Upper lobe of left lung (tissue), 6 donors: Measurements from ENCODE around the gene GNG5. TPM values are rescaled to one million over a fixed set of nuclear protein-coding genes. Genes with fewer than 3 reads are reported as not detected.
A peak's percentile ranks its signal among the peaks of the same experiment; 100 is the strongest.

Experiments
- ATAC-seq, 2 donors: fragments of 200-7000 bp; cut with Tn5 transposase; one replicate each; pipeline ENCODE4 v1.9.1; 2022; ENCODE audit warnings: mild to moderate bottlenecking in 2 of 2, moderate library complexity in 2 of 2; ENCODE audit not compliant: low FRiP score in 2 of 2
- DNase-seq, 2 donors: peaks; one replicate each; pipeline ENCODE4 v3.0.0-alpha.2; 2019 to 2020
- H3K27ac ChIP-seq, 4 donors: fragments of 200-600 bp; sonication (generic); one replicate each; pipeline ENCODE4 v1.5.1; 2016 to 2019
- H3K27me3 ChIP-seq, 4 donors: fragments of 200-600 bp; sonication (generic); one replicate each; pipeline ENCODE4 v1.5.1; 2017 to 2019
- H3K36me3 ChIP-seq, 4 donors: fragments of 200-600 bp; sonication (generic); one replicate each; pipeline ENCODE4 v1.5.1; 2016 to 2019
- H3K4me1 ChIP-seq, 4 donors: fragments of 200-600 bp; sonication (generic); one replicate each; pipeline ENCODE4 v1.5.1; 2018 to 2019
- H3K4me3 ChIP-seq, 4 donors: fragments of 200-600 bp; sonication (generic); one replicate each; pipeline ENCODE4 v1.5.1; 2017 to 2019; ENCODE audit warnings: mild to moderate bottlenecking in 2 of 4, moderate library complexity in 1 of 4
- H3K9me3 ChIP-seq, 4 donors: fragments of 200-600 bp; sonication (generic); one replicate each; pipeline ENCODE4 v1.5.1; 2018 to 2019
- EP300 ChIP-seq, 4 donors: sonication (generic); formaldehyde crosslinking; IDR thresholded peaks; one replicate each; pipeline ENCODE4 v1.5.1; 2017; ENCODE audit warnings: antibody characterized with exemption in 4 of 4, control low read depth in 2 of 4
- POLR2A ChIP-seq, 4 donors: fragments of 450-650 bp; IDR thresholded peaks; one replicate each; pipeline ENCODE4 v1.5.1; 2016 to 2017; ENCODE audit warnings: antibody characterized with exemption in 4 of 4, mild to moderate bottlenecking in 2 of 4
- POLR2AphosphoS5 ChIP-seq, 2 donors: sonication (generic); formaldehyde crosslinking; IDR thresholded peaks; one replicate each; pipeline ENCODE4 v1.5.1; 2017; ENCODE audit warnings: antibody characterized with exemption in 2 of 2
- whole genome bisulfite sequencing, 2 donors: methylation state at CpG; one replicate each; pipeline ENCODE4 v1.1.5; 2017 to 2018; 5-methylcytosine and 5-hydroxymethylcytosine counted together
- total RNA-seq, 6 donors: library from RNA; depleted of rRNA in 4 of 6; stranded (reverse); fragments of >200 nt in 4 of 6; gene quantifications; one replicate each; pipeline versions ENCODE4 v1.1.0 to v1.2.1, GENCODE V29; 2016 to 2021
- TF ChIP-seq, protein P1 (sequence below), 6 experiments: fragments of 450-650 bp in 4 of 6; fragments of 200-600 bp in 2 of 6; sonication (generic) in 2 of 6; IDR thresholded peaks; one replicate each; pipeline ENCODE4 v1.5.1; 2016 to 2019; ENCODE audit warnings: antibody characterized with exemption in 6 of 6
- donor health status: DM: no; HTN: no; CAD: no; lungs with moderate emphysema.
- donor health status: DM: no; HTN: yes; CAD: no; lungs with severe emphysema.

The GNG5 gene
- total RNA-seq, 6 donors from 2014 or later, result 54.5 to 151 (median 102) TPM

DNA sequence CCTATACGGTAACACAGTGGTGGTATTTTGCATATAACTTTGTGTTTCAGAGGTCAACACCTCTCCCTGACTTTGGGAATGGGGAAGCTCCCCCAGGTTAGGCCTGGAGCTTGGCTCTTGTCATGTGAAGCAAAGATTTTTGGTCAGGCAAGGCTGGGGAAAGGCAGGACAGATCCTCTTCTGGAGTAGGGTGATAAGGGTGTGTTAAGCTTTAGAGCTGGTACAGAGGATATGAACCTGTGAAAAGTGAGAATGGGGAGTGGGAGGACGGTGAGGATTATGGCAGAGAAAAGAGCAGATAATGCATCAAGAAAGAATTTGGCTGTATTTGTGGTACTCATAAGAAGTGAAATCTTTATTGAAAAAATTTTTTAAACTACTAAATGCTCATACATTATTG is 25.1 kb downstream of the GNG5 start:
- no peak overlapping the region for H3K4me3 ChIP-seq
- ATAC-seq (no peak), DNase-seq (no peak)
- H3K36me3 ChIP-seq, result peaks cover 0 to 42% (median 16%) of the 10 kb centered on the region in 4 donors
- H3K4me1 ChIP-seq, result peaks cover 17 to 30% (median 19%) of the 10 kb centered on the region in 4 donors
- H3K27me3 ChIP-seq, result no peaks in the 10 kb centered on the region
- no peak overlapping the region for H3K27ac ChIP-seq
- peaks cover 0 to 6% (median 0%) of the 10 kb centered on the region in 4 donors for H3K9me3 ChIP-seq
- WGBS, 2 donors, result 91 to 94% methylated on average over 2 of the region's 2 CpGs
- no peak for TF ChIP-seq POLR2AphosphoS5 (IDR thresholded peaks at IDR 0.05)
- TF ChIP-seq, protein P1, sequence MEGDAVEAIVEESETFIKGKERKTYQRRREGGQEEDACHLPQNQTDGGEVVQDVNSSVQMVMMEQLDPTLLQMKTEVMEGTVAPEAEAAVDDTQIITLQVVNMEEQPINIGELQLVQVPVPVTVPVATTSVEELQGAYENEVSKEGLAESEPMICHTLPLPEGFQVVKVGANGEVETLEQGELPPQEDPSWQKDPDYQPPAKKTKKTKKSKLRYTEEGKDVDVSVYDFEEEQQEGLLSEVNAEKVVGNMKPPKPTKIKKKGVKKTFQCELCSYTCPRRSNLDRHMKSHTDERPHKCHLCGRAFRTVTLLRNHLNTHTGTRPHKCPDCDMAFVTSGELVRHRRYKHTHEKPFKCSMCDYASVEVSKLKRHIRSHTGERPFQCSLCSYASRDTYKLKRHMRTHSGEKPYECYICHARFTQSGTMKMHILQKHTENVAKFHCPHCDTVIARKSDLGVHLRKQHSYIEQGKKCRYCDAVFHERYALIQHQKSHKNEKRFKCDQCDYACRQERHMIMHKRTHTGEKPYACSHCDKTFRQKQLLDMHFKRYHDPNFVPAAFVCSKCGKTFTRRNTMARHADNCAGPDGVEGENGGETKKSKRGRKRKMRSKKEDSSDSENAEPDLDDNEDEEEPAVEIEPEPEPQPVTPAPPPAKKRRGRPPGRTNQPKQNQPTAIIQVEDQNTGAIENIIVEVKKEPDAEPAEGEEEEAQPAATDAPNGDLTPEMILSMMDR (IDR thresholded peaks at IDR 0.05), result no peak
- no peak for TF ChIP-seq EP300 (IDR thresholded peaks at IDR 0.05)
- no peak for TF ChIP-seq POLR2A (IDR thresholded peaks at IDR 0.05)

DNA sequence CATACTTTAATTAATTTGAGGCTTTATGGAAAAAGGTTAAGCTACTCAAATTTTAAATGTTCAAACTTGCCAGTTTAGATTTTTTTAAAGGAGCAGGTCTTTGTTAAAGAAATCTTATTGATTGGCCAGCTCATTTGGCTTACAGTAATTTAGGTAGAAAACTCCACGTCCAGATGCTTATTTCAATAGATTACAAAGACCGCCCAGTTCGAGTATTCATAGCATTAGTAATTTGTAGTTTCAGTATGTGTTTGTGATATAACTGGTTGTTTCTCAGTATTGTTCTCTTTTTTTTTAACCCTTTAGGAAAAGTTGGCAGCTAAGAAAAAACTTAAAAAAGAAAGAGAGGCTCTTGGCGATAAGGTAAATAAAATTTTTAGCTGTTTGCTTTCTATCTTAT is 25.7 kb downstream of the GNG5 start:
- H3K27me3 ChIP-seq, result no peaks in the 10 kb centered on the region
- no peak for ATAC-seq
- no peak for DNase-seq
- H3K27ac ChIP-seq, result no peak overlapping the region
- peak overlapping the region in 3 of 4 donors; percentile 60 to 83 (median 66) for H3K4me3 ChIP-seq
- H3K9me3 ChIP-seq, result peaks cover 0 to 6% (median 0%) of the 10 kb centered on the region in 4 donors
- peaks cover 17 to 30% (median 19%) of the 10 kb centered on the region in 4 donors for H3K4me1 ChIP-seq
- peaks cover 0 to 42% (median 14%) of the 10 kb centered on the region in 4 donors for H3K36me3 ChIP-seq
- TF ChIP-seq POLR2AphosphoS5 (IDR thresholded peaks at IDR 0.05) (no peak), POLR2A (IDR thresholded peaks at IDR 0.05) (no peak), EP300 (IDR thresholded peaks at IDR 0.05) (no peak)
- TF ChIP-seq, protein P1 (IDR thresholded peaks at IDR 0.05), result no peak
- WGBS, 2 donors, result 78 to 84% methylated on average over 4 of the region's 4 CpGs

DNA sequence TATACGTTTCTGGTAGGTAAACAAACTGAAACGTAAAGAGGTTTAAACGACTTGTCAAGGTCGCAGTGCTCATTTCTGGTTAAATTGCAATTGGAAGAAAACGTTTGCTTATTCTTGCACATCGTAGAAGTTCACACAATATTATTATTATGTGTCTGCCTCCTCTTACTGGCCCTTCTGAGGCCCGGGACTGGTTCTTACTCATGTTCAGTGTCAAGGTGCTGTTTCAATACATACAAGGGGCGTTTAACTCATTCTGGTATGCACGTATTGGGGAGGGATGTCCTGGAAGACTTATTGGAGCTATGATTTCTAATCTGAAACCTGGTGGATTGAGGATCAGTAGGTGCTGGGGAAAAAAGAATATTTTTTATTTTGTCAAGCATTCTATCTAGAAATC is 26.4 kb downstream of the GNG5 start:
- no peak for DNase-seq
- 4 to 8% methylated on average over 9 of the region's 9 CpGs for WGBS, 2 donors
- H3K9me3 ChIP-seq, result peaks cover 0 to 6% (median 0%) of the 10 kb centered on the region in 4 donors
- peaks cover 17 to 30% (median 19%) of the 10 kb centered on the region in 4 donors for H3K4me1 ChIP-seq
- peak overlapping the region; percentile 58 to 83 (median 63) for H3K4me3 ChIP-seq
- TF ChIP-seq, protein P1 (IDR thresholded peaks at IDR 0.05), result no peak
- TF ChIP-seq POLR2AphosphoS5 (IDR thresholded peaks at IDR 0.05), result no peak
- no peak for TF ChIP-seq POLR2A (IDR thresholded peaks at IDR 0.05)
- no peak for TF ChIP-seq EP300 (IDR thresholded peaks at IDR 0.05)
- no peak for ATAC-seq
- no peaks in the 10 kb centered on the region for H3K27me3 ChIP-seq
- H3K27ac ChIP-seq, result peak overlapping the region; percentile 84 to 88 (median 86)
- H3K36me3 ChIP-seq, result peaks cover 0 to 35% (median 12%) of the 10 kb centered on the region in 4 donors

DNA sequence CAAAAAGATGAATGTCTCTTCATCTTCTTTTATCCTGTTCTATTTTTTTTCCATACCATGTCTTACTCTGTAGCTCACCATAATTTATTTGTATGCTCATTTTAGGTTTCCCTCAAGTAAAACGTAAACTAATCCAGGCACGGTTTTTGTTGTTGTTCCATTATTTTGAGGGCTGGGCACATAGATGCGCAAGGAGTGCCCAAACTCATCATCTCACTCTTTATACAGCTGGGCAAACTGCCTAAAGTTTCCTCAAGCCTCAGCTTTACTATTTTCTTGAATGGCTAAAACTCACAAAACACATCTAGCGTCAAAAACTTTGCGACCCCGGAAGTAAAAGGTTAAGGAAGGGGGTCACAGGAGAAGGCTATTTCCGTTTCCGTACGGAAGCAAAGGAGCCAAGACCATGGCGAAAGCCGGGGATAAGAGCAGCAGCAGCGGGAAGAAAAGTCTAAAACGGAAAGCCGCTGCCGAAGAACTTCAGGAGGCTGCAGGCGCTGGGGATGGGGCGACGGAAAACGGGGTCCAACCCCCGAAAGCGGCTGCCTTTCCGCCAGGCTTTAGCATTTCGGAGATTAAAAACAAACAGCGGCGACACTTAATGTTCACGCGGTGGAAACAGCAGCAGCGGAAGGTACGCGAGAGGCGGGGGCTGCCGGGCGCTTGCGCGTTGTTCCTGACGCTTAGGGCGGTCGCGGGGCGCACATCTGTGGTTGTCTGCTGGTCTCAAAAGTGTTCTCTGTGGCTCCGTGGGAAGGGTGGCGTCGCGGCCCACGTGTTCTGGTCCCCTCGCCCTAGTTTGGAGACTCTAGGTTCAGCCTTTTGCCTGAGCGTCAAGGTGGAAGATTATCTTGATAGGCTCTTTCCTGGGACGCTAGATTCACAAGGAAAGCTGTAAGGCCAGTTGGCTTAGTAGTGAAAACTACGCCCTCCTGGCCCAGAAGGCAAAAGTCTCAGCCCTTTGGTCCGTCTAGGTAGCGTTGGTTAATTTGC is 27.2 kb downstream of the GNG5 start, which contains the start of gene RPF1:
Gene RPF1, plus strand, starts transcription at position 391 of the 993 bp plus-strand sequence. Its CDS starts 16 bp downstream, at position 407.
- WGBS, 2 donors, result 5 to 6% methylated on average over 41 to 51 of the region's 51 CpGs
- DNase-seq, result peak; percentile 81 to 94
- H3K4me1 ChIP-seq, result peaks cover 17 to 30% (median 19%) of the 10 kb centered on the region in 4 donors
- H3K27ac ChIP-seq, result peak within 1 kb of the TSS; percentile 84 to 88 (median 86)
- peak; percentile 92 to 98 for ATAC-seq
- H3K4me3 ChIP-seq, result peak within 1 kb of the TSS; percentile 58 to 83 (median 63)
- no peaks in the 10 kb centered on the region for H3K27me3 ChIP-seq
- H3K36me3 ChIP-seq, result peaks cover 0 to 27% (median 8%) of the 10 kb centered on the region in 4 donors
- H3K9me3 ChIP-seq, result peaks cover 0 to 6% (median 0%) of the 10 kb centered on the region in 4 donors
- no peak for TF ChIP-seq EP300 (IDR thresholded peaks at IDR 0.05)
- TF ChIP-seq POLR2AphosphoS5 (IDR thresholded peaks at IDR 0.05), result peak; percentile 68 to 95
- TF ChIP-seq, protein P1 (IDR thresholded peaks at IDR 0.05), result peak in 1 of 6 experiments; percentile 8
- TF ChIP-seq POLR2A (IDR thresholded peaks at IDR 0.05), result peak in 3 of 4 donors; percentile 60 to 80 (median 72)
